ENCODE results near the gene EIF2D.

EIF2D gene

DNA sequence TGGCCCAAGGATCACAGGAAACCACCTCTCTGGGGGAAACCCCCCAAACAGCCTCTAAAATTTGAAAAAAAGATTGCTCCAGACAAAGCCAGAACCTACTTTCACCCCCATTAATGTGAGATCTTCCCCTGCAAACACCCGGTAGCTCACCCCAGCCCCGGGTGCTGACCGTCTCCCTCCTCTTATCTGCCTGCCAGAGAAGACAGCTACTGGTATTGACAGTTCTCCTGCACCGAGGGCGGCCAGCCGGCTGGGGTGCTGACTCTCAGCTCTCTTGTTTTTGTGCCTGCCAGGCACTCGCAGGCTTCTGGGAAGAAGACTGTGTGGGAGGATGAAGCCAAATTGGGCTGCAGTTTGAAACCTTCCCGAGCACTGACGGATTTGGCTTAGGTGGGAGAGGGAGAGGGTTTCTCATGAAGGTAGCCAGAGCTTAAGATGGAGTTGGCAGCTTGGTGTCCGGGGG lies 56.8 kb downstream of the EIF2D start:
- no peaks in the 10 kb centered on the region for H3K36me3 ChIP-seq (ENCODE audit: control insufficient read depth in 1 of 2, insufficient read depth in 2 of 2, low read length in 2 of 2)
- H3K4me3 ChIP-seq (ENCODE audit: low read depth in 1 of 2, low read length in 2 of 2) = peak overlapping the region in 1 of 2 donors; percentile 5
- no peaks in the 10 kb centered on the region for H3K27me3 ChIP-seq (ENCODE audit: low read depth, low read length)
- H3K27ac ChIP-seq (ENCODE audit: low read length) = no peak overlapping the region
- H3K9me3 ChIP-seq (ENCODE audit: control insufficient read depth in 1 of 2, low read length in 2 of 2) = no peaks in the 10 kb centered on the region
- H3K4me1 ChIP-seq (ENCODE audit: control insufficient read depth in 1 of 2, insufficient read depth in 2 of 2, low read length in 2 of 2) = peaks cover 15 to 37% of the 10 kb centered on the region in 2 donors

DNA sequence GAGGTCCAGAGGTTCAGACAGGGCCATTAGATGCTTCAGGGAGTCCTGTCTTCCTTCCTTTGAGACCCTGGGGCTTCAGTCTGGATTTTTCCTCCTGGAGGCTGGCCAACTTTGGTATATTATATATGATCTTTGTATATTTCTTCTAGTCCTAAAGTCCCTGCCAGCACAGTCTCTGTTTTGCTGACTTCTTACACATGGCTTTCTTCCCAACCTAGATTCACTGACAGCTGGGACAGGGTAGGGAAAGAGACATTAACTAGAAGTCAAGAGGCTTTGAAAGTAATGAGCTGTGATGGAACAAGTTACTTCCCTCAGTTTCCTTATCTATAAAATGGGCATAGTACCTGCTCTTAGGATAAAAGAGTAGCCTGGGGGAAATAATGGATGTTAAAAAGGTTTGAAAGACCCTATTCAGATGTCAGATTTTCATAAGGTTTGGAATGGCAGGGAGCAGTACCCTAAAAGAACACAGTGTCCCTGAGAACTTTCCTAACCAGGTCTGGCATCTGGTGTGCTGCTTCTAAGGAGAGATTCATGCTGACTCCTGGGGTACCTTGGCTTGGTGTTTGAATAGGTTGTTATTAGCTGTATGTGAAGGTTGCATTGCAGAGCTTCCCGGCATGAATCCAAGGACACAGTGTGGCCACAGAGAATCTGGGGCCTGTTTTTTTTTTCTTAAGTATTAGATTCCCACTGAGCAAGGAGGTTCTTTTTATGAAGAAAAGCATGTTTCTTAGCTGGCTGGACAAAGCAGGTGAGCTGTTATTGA lies 57.4 kb downstream of the EIF2D start:
- no peak overlapping the region for H3K4me3 ChIP-seq (ENCODE audit: low read depth in 1 of 2, low read length in 2 of 2)
- H3K27ac ChIP-seq (ENCODE audit: low read length) = no peak overlapping the region
- no peaks in the 10 kb centered on the region for H3K36me3 ChIP-seq (ENCODE audit: control insufficient read depth in 1 of 2, insufficient read depth in 2 of 2, low read length in 2 of 2)
- peaks cover 11 to 34% of the 10 kb centered on the region in 2 donors for H3K4me1 ChIP-seq (ENCODE audit: control insufficient read depth in 1 of 2, insufficient read depth in 2 of 2, low read length in 2 of 2)
- no peaks in the 10 kb centered on the region for H3K27me3 ChIP-seq (ENCODE audit: low read depth, low read length)
- no peaks in the 10 kb centered on the region for H3K9me3 ChIP-seq (ENCODE audit: control insufficient read depth in 1 of 2, low read length in 2 of 2)

DNA sequence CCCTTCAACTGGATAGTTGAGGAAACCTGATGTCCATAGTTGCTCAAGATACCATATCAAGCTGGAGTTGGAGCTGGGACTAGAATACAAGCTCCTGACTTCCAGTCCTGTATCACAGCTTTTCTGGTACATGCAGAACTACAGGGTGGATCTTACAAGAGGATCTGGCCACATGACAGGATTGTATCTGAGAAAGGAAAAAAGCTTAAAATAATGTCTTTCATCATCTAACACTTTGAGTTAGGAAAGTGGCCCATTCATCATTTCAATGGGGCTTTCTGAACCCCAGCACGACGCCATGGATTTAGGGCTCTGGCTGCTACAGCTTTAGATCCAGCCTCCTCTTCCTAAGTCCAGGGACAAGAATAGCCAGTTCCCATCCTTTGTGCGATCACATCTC lies 58.1 kb downstream of the EIF2D start:
- no peaks in the 10 kb centered on the region for H3K36me3 ChIP-seq (ENCODE audit: control insufficient read depth in 1 of 2, insufficient read depth in 2 of 2, low read length in 2 of 2)
- no peaks in the 10 kb centered on the region for H3K9me3 ChIP-seq (ENCODE audit: control insufficient read depth in 1 of 2, low read length in 2 of 2)
- H3K27ac ChIP-seq (ENCODE audit: low read length) = no peak overlapping the region
- H3K4me1 ChIP-seq (ENCODE audit: control insufficient read depth in 1 of 2, insufficient read depth in 2 of 2, low read length in 2 of 2) = peaks cover 10 to 29% of the 10 kb centered on the region in 2 donors
- no peaks in the 10 kb centered on the region for H3K27me3 ChIP-seq (ENCODE audit: low read depth, low read length)
- no peak overlapping the region for H3K4me3 ChIP-seq (ENCODE audit: low read depth in 1 of 2, low read length in 2 of 2)

DNA sequence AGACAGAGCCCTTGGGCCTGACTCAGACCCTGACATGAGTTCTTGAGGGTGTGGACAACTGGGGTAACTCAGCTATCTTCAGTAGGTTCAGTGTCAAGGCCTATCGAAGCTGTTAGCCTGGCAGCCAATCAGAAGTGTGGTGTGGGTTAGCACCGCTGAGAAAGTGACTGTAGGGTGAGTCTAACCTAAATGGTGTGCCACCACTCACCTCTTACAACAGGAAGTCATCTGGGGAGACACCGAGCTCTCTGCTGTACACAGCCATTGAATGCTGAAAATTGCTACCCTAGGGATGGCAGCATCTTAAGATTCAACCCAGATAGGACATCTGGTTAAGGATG lies 60.3 kb downstream of the EIF2D start:
- H3K4me3 ChIP-seq (ENCODE audit: low read depth in 1 of 2, low read length in 2 of 2) = no peak overlapping the region
- H3K27me3 ChIP-seq (ENCODE audit: low read depth, low read length) = no peaks in the 10 kb centered on the region
- H3K27ac ChIP-seq (ENCODE audit: low read length) = no peak overlapping the region
- peaks cover 10 to 20% of the 10 kb centered on the region in 2 donors for H3K4me1 ChIP-seq (ENCODE audit: control insufficient read depth in 1 of 2, insufficient read depth in 2 of 2, low read length in 2 of 2)
- no peaks in the 10 kb centered on the region for H3K36me3 ChIP-seq (ENCODE audit: control insufficient read depth in 1 of 2, insufficient read depth in 2 of 2, low read length in 2 of 2)
- H3K9me3 ChIP-seq (ENCODE audit: control insufficient read depth in 1 of 2, low read length in 2 of 2) = no peaks in the 10 kb centered on the region

DNA sequence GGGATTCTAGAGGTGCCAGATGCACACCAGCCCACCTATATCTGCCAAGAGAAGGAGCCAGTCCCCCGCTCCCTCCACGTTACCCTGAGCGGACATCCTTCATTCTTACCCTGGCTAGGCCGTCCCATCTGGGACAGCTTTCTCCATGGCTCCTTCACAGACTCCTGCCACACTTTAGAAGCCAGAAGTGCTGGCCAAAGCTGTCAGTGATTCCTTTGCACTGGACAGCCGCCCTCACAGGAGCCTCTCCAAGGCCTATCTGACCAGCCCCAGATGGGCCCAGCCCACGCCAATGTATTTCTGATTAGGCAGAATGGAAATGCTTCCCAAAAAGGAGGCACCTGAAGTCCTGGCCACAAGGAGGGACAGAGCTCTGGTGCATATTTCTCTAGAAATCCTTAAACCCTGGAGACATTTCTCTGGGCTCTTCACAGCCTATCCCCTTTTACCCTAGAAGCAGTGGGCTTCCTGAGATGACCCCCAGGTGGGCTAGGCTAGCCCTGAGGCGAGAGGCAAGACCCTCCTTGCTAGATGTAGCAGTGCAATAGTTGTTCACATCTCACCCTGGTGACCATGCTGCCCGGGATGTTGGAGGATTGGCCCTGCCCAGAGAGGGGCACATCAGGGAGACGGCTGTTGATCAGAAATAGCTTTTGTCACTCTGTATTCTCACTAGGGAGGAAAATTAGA lies 60.8 kb downstream of the EIF2D start:
- H3K36me3 ChIP-seq (ENCODE audit: control insufficient read depth in 1 of 2, insufficient read depth in 2 of 2, low read length in 2 of 2) = no peaks in the 10 kb centered on the region
- peaks cover 9 to 14% of the 10 kb centered on the region in 2 donors for H3K4me1 ChIP-seq (ENCODE audit: control insufficient read depth in 1 of 2, insufficient read depth in 2 of 2, low read length in 2 of 2)
- no peaks in the 10 kb centered on the region for H3K9me3 ChIP-seq (ENCODE audit: control insufficient read depth in 1 of 2, low read length in 2 of 2)
- H3K27ac ChIP-seq (ENCODE audit: low read length) = no peak overlapping the region
- H3K4me3 ChIP-seq (ENCODE audit: low read depth in 1 of 2, low read length in 2 of 2) = no peak overlapping the region
- H3K27me3 ChIP-seq (ENCODE audit: low read depth, low read length) = no peaks in the 10 kb centered on the region

DNA sequence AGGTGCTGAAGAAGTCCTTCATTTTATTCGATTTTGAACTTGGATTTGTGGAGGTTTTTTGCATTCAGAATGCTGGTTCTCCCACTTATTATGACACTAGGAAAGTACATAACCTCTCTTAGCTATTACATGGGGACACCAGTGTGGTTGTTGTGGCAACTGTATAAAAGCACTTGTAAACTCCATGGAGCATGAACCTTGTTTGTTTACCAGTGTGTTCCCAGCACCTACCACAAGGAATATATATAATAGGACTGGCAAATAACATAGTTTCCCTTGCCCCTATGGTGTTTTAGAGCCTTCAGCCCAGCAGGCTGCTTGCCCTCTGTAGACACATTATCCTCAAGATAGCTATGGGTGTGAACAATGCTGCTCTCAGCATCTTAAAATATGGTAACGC lies 61.8 kb downstream of the EIF2D start:
- no peak overlapping the region for H3K4me3 ChIP-seq (ENCODE audit: low read depth in 1 of 2, low read length in 2 of 2)
- peaks cover 0 to 5% of the 10 kb centered on the region in 2 donors for H3K4me1 ChIP-seq (ENCODE audit: control insufficient read depth in 1 of 2, insufficient read depth in 2 of 2, low read length in 2 of 2)
- H3K27me3 ChIP-seq (ENCODE audit: low read depth, low read length) = no peaks in the 10 kb centered on the region
- no peaks in the 10 kb centered on the region for H3K36me3 ChIP-seq (ENCODE audit: control insufficient read depth in 1 of 2, insufficient read depth in 2 of 2, low read length in 2 of 2)
- no peaks in the 10 kb centered on the region for H3K9me3 ChIP-seq (ENCODE audit: control insufficient read depth in 1 of 2, low read length in 2 of 2)
- H3K27ac ChIP-seq (ENCODE audit: low read length) = no peak overlapping the region

DNA sequence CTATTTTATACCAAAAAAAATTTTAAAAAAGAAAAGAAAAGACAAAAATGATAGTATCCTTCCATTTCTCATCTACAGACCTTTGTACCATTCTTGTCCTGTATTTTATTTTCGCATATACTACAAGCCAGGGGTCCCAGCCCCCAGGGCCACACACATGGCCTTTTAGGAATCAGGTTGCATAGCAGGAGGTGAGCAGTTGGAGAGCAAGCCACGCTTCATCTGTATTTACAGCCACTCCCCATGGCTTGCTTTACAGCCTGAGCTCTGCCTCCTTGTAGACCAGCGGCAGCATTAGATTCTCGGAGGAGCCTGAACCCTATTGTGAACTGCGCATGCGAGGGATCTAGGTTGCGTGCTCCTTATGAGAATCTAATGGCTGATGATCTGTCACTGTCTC lies 65.2 kb downstream of the EIF2D start:
- H3K9me3 ChIP-seq (ENCODE audit: control insufficient read depth in 1 of 2, low read length in 2 of 2) = no peaks in the 10 kb centered on the region
- H3K4me3 ChIP-seq (ENCODE audit: low read depth in 1 of 2, low read length in 2 of 2) = no peak overlapping the region
- H3K27ac ChIP-seq (ENCODE audit: low read length) = no peak overlapping the region
- H3K27me3 ChIP-seq (ENCODE audit: low read depth, low read length) = no peaks in the 10 kb centered on the region
- H3K36me3 ChIP-seq (ENCODE audit: control insufficient read depth in 1 of 2, insufficient read depth in 2 of 2, low read length in 2 of 2) = no peaks in the 10 kb centered on the region
- H3K4me1 ChIP-seq (ENCODE audit: control insufficient read depth in 1 of 2, insufficient read depth in 2 of 2, low read length in 2 of 2) = peaks cover 0 to 3% of the 10 kb centered on the region in 2 donors

DNA sequence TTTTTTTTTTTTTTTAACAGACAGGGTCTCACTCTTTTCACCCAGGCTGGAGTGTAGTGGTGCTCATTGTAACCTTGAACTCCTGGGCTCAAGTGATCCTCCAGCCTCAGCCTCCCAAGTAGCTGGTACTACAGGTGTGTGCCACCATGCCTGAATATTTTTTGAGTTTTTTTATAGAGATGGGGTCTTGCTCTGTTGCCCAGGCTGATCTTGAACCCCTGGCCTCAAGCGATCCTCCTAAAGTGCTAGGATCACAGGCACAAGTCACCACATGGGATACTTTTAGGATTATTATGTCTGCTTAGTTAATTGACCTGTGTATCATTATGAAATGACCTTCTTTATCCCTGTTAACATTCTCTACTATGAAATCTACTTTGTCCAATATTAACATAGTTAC lies 66.9 kb downstream of the EIF2D start:
- H3K27me3 ChIP-seq (ENCODE audit: low read depth, low read length) = no peaks in the 10 kb centered on the region
- no peak overlapping the region for H3K27ac ChIP-seq (ENCODE audit: low read length)
- no peaks in the 10 kb centered on the region for H3K36me3 ChIP-seq (ENCODE audit: control insufficient read depth in 1 of 2, insufficient read depth in 2 of 2, low read length in 2 of 2)
- H3K4me1 ChIP-seq (ENCODE audit: control insufficient read depth in 1 of 2, insufficient read depth in 2 of 2, low read length in 2 of 2) = peaks cover 0 to 7% of the 10 kb centered on the region in 2 donors
- H3K9me3 ChIP-seq (ENCODE audit: control insufficient read depth in 1 of 2, low read length in 2 of 2) = no peaks in the 10 kb centered on the region
- H3K4me3 ChIP-seq (ENCODE audit: low read depth in 1 of 2, low read length in 2 of 2) = no peak overlapping the region

DNA sequence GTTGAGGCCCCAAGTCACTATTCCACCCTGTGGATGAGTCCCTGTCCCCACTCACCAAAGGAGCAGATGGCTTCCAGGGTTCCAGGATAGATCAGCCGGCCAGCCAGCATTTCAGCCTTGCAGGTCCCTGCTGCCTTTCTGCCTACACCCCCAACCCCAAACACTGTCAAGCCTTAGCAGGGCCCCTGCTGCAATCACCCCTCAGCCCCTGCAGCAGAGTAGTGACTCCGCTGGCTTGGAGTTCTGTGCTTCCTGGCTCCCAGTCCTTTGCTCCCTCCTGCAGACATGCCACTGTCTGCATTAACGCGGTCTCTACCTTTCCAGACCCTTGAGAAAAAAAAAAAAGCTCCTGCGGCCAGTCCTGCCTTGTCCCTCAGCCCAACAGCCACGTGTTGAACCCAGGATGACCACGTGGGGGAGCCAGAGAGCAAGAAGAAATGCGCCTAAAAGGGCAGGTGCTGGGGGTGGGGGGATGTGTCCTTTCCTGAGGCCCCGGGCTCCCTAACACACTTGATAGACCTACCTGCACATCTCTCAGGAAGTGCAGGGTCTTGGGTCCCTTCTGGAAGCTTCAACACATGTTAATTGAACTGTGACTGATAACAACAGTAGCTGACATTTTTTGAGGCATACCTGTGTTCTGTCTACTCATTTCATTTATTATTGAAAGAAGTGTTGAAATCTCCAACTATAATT lies 67.6 kb downstream of the EIF2D start:
- H3K27ac ChIP-seq (ENCODE audit: low read length) = no peak overlapping the region
- no peaks in the 10 kb centered on the region for H3K9me3 ChIP-seq (ENCODE audit: control insufficient read depth in 1 of 2, low read length in 2 of 2)
- H3K27me3 ChIP-seq (ENCODE audit: low read depth, low read length) = no peaks in the 10 kb centered on the region
- peaks cover 0 to 13% of the 10 kb centered on the region in 2 donors for H3K4me1 ChIP-seq (ENCODE audit: control insufficient read depth in 1 of 2, insufficient read depth in 2 of 2, low read length in 2 of 2)
- no peak overlapping the region for H3K4me3 ChIP-seq (ENCODE audit: low read depth in 1 of 2, low read length in 2 of 2)
- H3K36me3 ChIP-seq (ENCODE audit: control insufficient read depth in 1 of 2, insufficient read depth in 2 of 2, low read length in 2 of 2) = no peaks in the 10 kb centered on the region
